Osteocyte (in vitro differentiated cells): ENCODE measurements around the gene MRTFA. TPM values are rescaled to one million over a fixed set of nuclear protein-coding genes. Genes with fewer than 3 reads are reported as not detected.

Source experiments
- DNase-seq: peaks from one replicate; pipeline ENCODE4 v3.0.0; 2021; ENCODE audit warnings: mixed read lengths; ENCODE audit not compliant: unreplicated experiment; ENCODE audit errors: extremely low spot score
- H3K27ac Mint-ChIP-seq: one replicate; pipeline ENCODE4 v1.8.0; 2021; ENCODE audit warnings: mild to moderate bottlenecking, mixed read lengths; ENCODE audit not compliant: unreplicated experiment
- H3K27me3 Mint-ChIP-seq: one replicate; pipeline ENCODE4 v1.8.0; 2021; ENCODE audit warnings: mixed read lengths; ENCODE audit not compliant: unreplicated experiment
- H3K36me3 Mint-ChIP-seq: one replicate; pipeline ENCODE4 v1.8.0; 2021; ENCODE audit warnings: mixed read lengths; ENCODE audit not compliant: unreplicated experiment
- H3K4me1 Mint-ChIP-seq: one replicate; pipeline ENCODE4 v1.8.0; 2021; ENCODE audit warnings: mixed read lengths; ENCODE audit not compliant: unreplicated experiment
- H3K4me3 Mint-ChIP-seq: one replicate; pipeline ENCODE4 v1.8.0; 2021; ENCODE audit warnings: mild to moderate bottlenecking, moderate library complexity, mixed read lengths; ENCODE audit not compliant: unreplicated experiment
- H3K9me3 Mint-ChIP-seq: one replicate; pipeline ENCODE4 v1.8.0; 2021; ENCODE audit warnings: mixed read lengths; ENCODE audit not compliant: unreplicated experiment
- CTCF ChIP-seq: fragments of 200-600 bp; sonication (generic); IDR thresholded peaks from 2 replicates; pipeline ENCODE4 v1.5.0; 2021; ENCODE audit warnings: antibody characterized with exemption, mild to moderate bottlenecking, moderate library complexity
- total RNA-seq: library from RNA; stranded (reverse); gene quantifications from 2 replicates; pipeline ENCODE4 v1.2.1, GENCODE V29; 2021

The MRTFA gene
- total RNA-seq, 1 donor from 2014 or later = 59.0 TPM

DNA sequence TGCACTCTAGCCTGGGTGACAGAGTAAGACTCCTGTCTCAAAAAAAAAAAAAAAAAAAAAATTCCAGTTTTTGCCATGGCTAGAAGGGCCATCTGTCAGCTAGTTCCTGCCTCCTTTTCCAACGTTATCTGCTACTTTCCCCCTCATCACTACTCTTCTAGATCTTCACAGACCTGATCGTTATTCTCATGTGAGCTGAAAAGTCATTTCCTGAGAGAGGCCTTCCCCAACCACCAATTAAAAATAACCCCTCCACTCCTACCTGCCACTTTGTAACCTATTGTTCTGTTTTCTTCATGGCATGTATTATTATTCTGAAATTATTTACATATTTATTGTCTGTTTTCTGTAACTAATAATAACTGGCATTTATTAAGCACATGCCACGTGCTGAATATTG, 241.9 kb downstream of the MRTFA start:
- no peaks in the 10 kb centered on the region for H3K27me3 Mint-ChIP-seq
- no peak overlapping the region for H3K4me3 Mint-ChIP-seq
- H3K4me1 Mint-ChIP-seq = peaks cover 22% of the 10 kb centered on the region
- no peak for TF ChIP-seq CTCF
- H3K36me3 Mint-ChIP-seq = peaks cover 3% of the 10 kb centered on the region
- no peak overlapping the region for H3K27ac Mint-ChIP-seq
- DNase-seq = no peak
- no peaks in the 10 kb centered on the region for H3K9me3 Mint-ChIP-seq

GRCh38 chr22:40392618-40393017, 243.9 kb downstream of the MRTFA start:
- no peak for DNase-seq
- no peaks in the 10 kb centered on the region for H3K9me3 Mint-ChIP-seq
- H3K4me1 Mint-ChIP-seq = peaks cover 19% of the 10 kb centered on the region
- no peak for TF ChIP-seq CTCF
- no peak overlapping the region for H3K4me3 Mint-ChIP-seq
- H3K27me3 Mint-ChIP-seq = no peaks in the 10 kb centered on the region
- H3K36me3 Mint-ChIP-seq = peaks cover 9% of the 10 kb centered on the region
- H3K27ac Mint-ChIP-seq = no peak overlapping the region

- no peaks in the 10 kb centered on the region for H3K27me3 Mint-ChIP-seq
- peaks cover 9% of the 10 kb centered on the region for H3K36me3 Mint-ChIP-seq
- no peaks in the 10 kb centered on the region for H3K9me3 Mint-ChIP-seq
- no peak for DNase-seq
- peaks cover 8% of the 10 kb centered on the region for H3K4me1 Mint-ChIP-seq
- no peak overlapping the region for H3K27ac Mint-ChIP-seq
- no peak overlapping the region for H3K4me3 Mint-ChIP-seq
- no peak for TF ChIP-seq CTCF
These were observed 245.1 kb downstream of the MRTFA start for GRCh38 chr22:40391417-40391816.

- no peak for TF ChIP-seq CTCF
- Mint-ChIP-seq H3K4me3 (no peak overlapping the region), H3K27ac (no peak overlapping the region)
These were observed 248.3 kb downstream of the MRTFA start for GRCh38 chr22:40388231-40388630.

DNA sequence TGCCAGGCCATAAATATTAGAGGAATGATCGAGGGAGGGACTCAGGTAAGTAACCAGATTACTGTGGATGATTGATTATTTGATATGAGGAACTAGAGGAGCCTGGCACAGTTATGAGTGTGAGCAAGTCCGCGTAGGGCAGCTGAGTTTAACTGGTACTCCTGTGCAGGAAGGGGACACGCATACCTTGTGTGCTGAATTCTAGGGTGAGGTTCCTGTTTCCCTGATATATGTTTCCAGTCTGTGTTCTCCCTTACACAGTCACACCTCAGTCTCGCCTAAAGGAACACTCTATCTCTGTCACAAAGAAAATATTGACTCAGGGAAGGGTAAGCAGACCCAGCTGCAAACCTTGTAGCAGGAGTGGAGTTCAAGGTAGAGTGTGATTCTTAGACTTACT, 248.8 kb downstream of the MRTFA start:
- Mint-ChIP-seq H3K4me3 (no peak overlapping the region), H3K4me1 (peaks cover 23% of the 10 kb centered on the region), H3K27ac (no peak overlapping the region), H3K36me3 (peaks cover 8% of the 10 kb centered on the region), H3K27me3 (no peaks in the 10 kb centered on the region), H3K9me3 (no peaks in the 10 kb centered on the region)
- TF ChIP-seq CTCF = no peak
- no peak for DNase-seq

More at GRCh38 chr22:40388231-40388630, 248.3 kb downstream of the MRTFA start:
- Mint-ChIP-seq H3K9me3 (no peaks in the 10 kb centered on the region), H3K36me3 (peaks cover 8% of the 10 kb centered on the region), H3K4me1 (peaks cover 23% of the 10 kb centered on the region), H3K27me3 (no peaks in the 10 kb centered on the region)
- no peak for DNase-seq
